ENCODE data around the gene EREG. TPM values are rescaled to one million over a fixed set of nuclear protein-coding genes. Genes with fewer than 3 reads are reported as not detected.

Gene EREG
- total RNA-seq, 1 experiment from 2014 or later = 498 TPM

DNA sequence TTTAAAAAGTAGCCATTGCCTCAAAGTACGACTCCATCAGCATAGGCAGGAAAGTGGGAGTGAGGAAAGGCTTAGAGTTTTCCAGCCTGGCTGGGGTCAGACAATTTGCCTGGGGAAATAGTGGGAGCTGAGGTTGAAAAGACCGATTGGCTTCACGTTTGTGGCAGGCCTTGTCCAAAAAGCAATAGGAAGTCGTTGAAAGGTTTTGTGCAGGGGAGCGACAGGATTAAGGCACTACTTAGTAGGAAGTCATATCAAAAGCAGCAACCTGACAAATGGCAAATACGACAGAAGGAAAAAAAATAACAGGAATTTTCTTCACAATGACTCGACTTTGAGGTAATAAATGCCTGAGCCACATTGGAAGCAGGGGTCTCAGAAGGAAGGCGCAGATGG is 691 bp upstream of the EREG start:
- H3K4me1 ChIP-seq (ENCODE audit: control insufficient read depth in 1 of 2, insufficient read depth in 2 of 2, low read length in 2 of 2) = peaks cover 47 to 89% of the 10 kb centered on the region in 2 experiments
- DNase-seq (ENCODE audit: low read depth, low spot score) (no peak), ATAC-seq (peak; percentile 9)
- peaks cover 8% of the 10 kb centered on the region; the same call in 1 of the 2 replicates for H4K20me1 ChIP-seq (ENCODE audit: insufficient read depth)
- intact Hi-C loops (cut with micrococcal nuclease) = loop anchor here (2.0 kb wide), 1 partner anchor 43 kb away; no protein-coding TSS in a partner anchor
- H3K9me2 ChIP-seq (ENCODE audit: insufficient read depth) = no peaks in the 10 kb centered on the region
- peak overlapping the region; percentile 94 for H3K9ac ChIP-seq (ENCODE audit: low read length)
- H3K36me3 ChIP-seq (ENCODE audit: control insufficient read depth in 1 of 2, insufficient read depth in 2 of 2, low read length in 2 of 2) = peaks cover 4 to 37% of the 10 kb centered on the region in 2 experiments; a peak in 2 of 4 replicates
- peak overlapping the region; percentile 76 to 91 for H3K4me3 ChIP-seq (replicated peaks in 1 of 2; ENCODE audit: low read depth in 1 of 2, low read length in 2 of 2)
- BruUV-seq (replicated peaks) = TSS peak; percentile 76
- H3K79me2 ChIP-seq (ENCODE audit: insufficient read depth, low read length) = peaks cover 93% of the 10 kb centered on the region
- H3K27me3 ChIP-seq (ENCODE audit: insufficient read depth, low read length) = no peaks in the 10 kb centered on the region
- CTCF ChIA-PET = interaction anchor here (0.8 kb wide), 1 partner anchor 429 kb away, joined by 3 read pairs; no protein-coding TSS in a partner anchor
- no peaks in the 10 kb centered on the region for H3K9me3 ChIP-seq (ENCODE audit: control insufficient read depth in 1 of 2, insufficient read depth in 1 of 2, low read depth in 1 of 2, low read length in 2 of 2)
- RAD21 ChIA-PET (ENCODE audit: low non-redundant PET in 1 of 2, low total read pairs in 2 of 2, uncharacterized antibody in 2 of 2, unreplicated experiment in 2 of 2) = interaction anchor here in 1 of 2 experiments (1.6 kb wide), 1 partner anchor 43 kb away, joined by 4 read pairs; no protein-coding TSS in a partner anchor
- POLR2A ChIA-PET = interaction anchor here (1.0 to 3.7 kb wide), 17 partner anchors 11 to 301 kb away, joined by 3 to 28 read pairs (median 5); partner anchors contain the start of gene AREG
- no peak overlapping the region for H2AFZ ChIP-seq (ENCODE audit: low read depth, low read length, poor library complexity, severe bottlenecking)
- TF ChIP-seq, protein P1, sequence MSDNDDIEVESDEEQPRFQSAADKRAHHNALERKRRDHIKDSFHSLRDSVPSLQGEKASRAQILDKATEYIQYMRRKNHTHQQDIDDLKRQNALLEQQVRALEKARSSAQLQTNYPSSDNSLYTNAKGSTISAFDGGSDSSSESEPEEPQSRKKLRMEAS (IDR thresholded peaks at IDR 0.05) = no peak
- no peak for TF ChIP-seq EGR1 (IDR thresholded peaks at IDR 0.05; ENCODE audit: low read depth)
- no peak for TF ChIP-seq YY1 (IDR thresholded peaks at IDR 0.05; ENCODE audit: extremely low read depth, insufficient replicate concordance, low read depth, low read length)
- no peak for TF ChIP-seq ZNF274 (IDR thresholded peaks at IDR 0.05; ENCODE audit: low read depth, low read length)
- peak; percentile 31; the same call in 1 of the 2 replicates for TF ChIP-seq ZFX (IDR thresholded peaks at IDR 0.05)
- H3K27ac ChIP-seq (ENCODE audit: low read depth, low read length) = peak overlapping the region; percentile 94
- H3K4me2 ChIP-seq (ENCODE audit: low read length) = peak overlapping the region; percentile 84

DNA sequence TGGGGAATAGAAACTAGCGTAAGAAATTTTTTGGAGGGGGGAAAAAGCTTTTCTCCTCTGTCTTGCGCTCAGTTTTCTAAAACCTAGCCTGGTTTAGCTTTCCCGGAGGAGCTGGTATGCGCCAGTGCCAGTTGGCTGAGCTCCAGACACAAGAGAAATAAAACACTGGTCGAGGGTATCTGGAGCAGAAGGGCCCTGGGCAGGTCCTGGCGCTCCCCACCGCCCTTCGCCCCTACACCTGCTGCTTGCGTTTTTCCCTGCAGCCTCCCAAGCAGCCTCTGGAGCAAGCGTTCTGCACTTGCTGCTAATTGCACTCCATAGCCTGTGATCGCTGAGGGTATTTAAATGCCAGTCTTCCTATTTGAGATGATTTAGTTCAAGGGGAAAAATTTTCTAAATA is 816 bp downstream of the EREG start:
- no peak for DNase-seq (ENCODE audit: low read depth, low spot score)
- TSS peak; percentile 50 for BruUV-seq (replicated peaks)
- peak overlapping the region; percentile 76 to 91 for H3K4me3 ChIP-seq (replicated peaks in 1 of 2; ENCODE audit: low read depth in 1 of 2, low read length in 2 of 2)
- ChIA-PET POLR2A (interaction anchor here (1.3 to 3.7 kb wide), 7 partner anchors 44 to 300 kb away, joined by 4 to 28 read pairs (median 12); no protein-coding TSS in a partner anchor), RAD21 (ENCODE audit: low non-redundant PET in 1 of 2, low total read pairs in 2 of 2, uncharacterized antibody in 2 of 2, unreplicated experiment in 2 of 2) (interaction anchor here in 1 of 2 experiments (0.7 to 1.6 kb wide), 3 partner anchors 45 to 257 kb away, joined by 3 to 4 read pairs (median 3); no protein-coding TSS in a partner anchor), CTCF (interaction anchor here (0.7 to 0.8 kb wide), 2 partner anchors 165 to 177 kb away, joined by 4 read pairs; no protein-coding TSS in a partner anchor)
- peak overlapping the region; percentile 94 for H3K27ac ChIP-seq (ENCODE audit: low read depth, low read length)
- H3K4me1 ChIP-seq (ENCODE audit: control insufficient read depth in 1 of 2, insufficient read depth in 2 of 2, low read length in 2 of 2) = peaks cover 59 to 91% of the 10 kb centered on the region in 2 experiments
- no peak overlapping the region for H2AFZ ChIP-seq (ENCODE audit: low read depth, low read length, poor library complexity, severe bottlenecking)
- peak overlapping the region; percentile 84 for H3K4me2 ChIP-seq (ENCODE audit: low read length)
- H4K20me1 ChIP-seq (ENCODE audit: insufficient read depth) = peaks cover 8% of the 10 kb centered on the region; the same call in 1 of the 2 replicates
- H3K9me2 ChIP-seq (ENCODE audit: insufficient read depth) = no peaks in the 10 kb centered on the region
- ATAC-seq = no peak
- peaks cover 7 to 40% of the 10 kb centered on the region in 2 experiments; a peak in 3 of 4 replicates for H3K36me3 ChIP-seq (ENCODE audit: control insufficient read depth in 1 of 2, insufficient read depth in 2 of 2, low read length in 2 of 2)
- intact Hi-C loops (cut with micrococcal nuclease) = loop anchor here (1.0 to 2.0 kb wide), 2 partner anchors 9 to 45 kb away; no protein-coding TSS in a partner anchor
- peaks cover 96% of the 10 kb centered on the region for H3K79me2 ChIP-seq (ENCODE audit: insufficient read depth, low read length)
- no peaks in the 10 kb centered on the region for H3K9me3 ChIP-seq (ENCODE audit: control insufficient read depth in 1 of 2, insufficient read depth in 1 of 2, low read depth in 1 of 2, low read length in 2 of 2)
- peak overlapping the region; percentile 94 for H3K9ac ChIP-seq (ENCODE audit: low read length)
- no peak for TF ChIP-seq CBX3 (IDR thresholded peaks at IDR 0.05; ENCODE audit: low read depth)
- TF ChIP-seq POLR2AphosphoS5 (IDR thresholded peaks at IDR 0.05; ENCODE audit: low read depth, low read length) = peak; percentile 79
- no peaks in the 10 kb centered on the region for H3K27me3 ChIP-seq (ENCODE audit: insufficient read depth, low read length)

All from HCT116 (cell line).